Activated T-cell treated with anti-CD3 and anti-CD28 coated beads for 4 hours (primary cell): ENCODE measurements around the gene LIX1.
"Not testable (repeated sequence)": the region's sequence is repeated elsewhere in the genome, so short reads cannot be mapped to it uniquely, and the experiment has no call there.

ENCODE experiments used
- DNase-seq: peaks from one replicate; pipeline ENCODE4 v3.0.0-alpha.2; 2020

Gene LIX1

GRCh38 chr5:97098922-97099321 is 43.5 kb downstream of the LIX1 start:
- DNase-seq, result no peak

GRCh38 chr5:97097326-97098230 is 44.8 kb downstream of the LIX1 start:
- DNase-seq, result no peak

- DNase-seq, result no peak
Measured at GRCh38 chr5:97096846-97097245, 45.6 kb downstream of the LIX1 start.

DNA sequence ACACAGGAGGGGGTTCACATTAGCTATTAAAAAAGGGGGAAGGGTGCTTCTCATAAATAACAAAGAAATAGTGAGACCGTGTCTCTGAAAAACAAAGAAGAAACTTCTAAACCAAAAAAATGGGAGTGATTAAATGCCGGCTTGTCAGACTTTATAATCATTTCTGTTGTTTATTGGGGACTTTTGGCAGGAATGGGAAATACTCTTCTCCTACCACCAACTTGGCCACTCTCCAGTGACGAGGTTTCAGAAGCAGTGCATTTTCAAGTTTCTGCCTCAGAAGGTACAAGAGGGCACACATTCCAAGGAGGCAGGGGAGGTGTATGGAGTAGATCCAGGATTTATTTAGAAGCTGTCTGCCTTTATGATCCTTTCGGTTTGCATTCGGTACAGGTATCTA is 46.2 kb downstream of the LIX1 start:
- no peak for DNase-seq

DNA sequence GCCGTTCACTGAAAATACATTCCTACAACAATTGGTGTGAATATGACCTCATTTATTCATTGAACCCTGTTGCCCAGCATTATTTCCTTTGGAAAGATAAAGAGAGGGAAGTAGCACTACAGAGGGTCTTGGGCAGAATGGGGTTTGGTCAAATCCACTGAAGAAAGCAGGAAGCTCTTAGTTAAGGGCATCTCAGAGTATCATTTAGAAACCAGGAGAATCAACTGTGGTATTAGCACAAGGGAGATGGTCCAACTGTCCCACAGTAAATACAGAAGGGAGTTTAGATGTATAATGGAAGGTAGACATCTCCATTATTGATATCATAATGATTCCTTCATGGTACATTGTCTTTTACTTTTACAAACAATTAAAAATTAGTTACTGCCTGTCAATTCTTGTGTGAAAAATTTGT is 47.1 kb downstream of the LIX1 start:
- no peak for DNase-seq

DNA sequence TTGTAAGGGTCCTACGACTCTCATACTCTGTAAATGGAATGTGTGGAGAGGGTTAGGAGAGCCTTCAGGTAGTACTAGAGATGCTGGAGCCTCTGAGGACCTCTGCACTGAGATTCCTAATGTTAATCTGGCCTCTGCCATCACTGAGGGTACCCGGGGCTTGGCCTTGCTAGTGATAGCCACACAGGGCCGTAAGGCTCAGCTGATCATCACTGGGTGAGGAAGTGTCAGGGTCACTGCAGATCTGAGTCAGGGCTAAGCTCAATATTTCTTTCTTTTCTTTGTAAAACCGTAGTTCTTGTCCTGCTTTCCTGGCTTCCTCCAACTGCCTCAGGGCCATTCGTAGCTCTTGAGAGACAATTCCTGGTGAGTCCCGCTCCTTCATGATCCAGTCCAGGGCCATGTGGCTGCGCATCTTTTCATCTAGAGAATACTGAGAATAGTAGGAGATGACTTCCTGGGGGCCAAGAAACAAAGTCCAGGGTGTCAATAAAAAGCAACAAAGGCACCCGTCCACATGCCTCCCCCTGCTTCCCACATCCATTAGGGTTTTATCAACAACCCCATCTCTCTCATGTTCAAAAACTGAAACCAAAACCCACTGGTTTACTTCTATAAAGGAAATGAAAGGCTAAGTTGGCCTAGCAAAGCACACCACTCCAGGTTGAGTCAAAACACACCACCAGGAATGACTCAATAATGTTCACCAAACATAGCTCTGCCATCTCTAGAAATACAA is 47.7 kb downstream of the LIX1 start:
- DNase-seq, result no peak

DNA sequence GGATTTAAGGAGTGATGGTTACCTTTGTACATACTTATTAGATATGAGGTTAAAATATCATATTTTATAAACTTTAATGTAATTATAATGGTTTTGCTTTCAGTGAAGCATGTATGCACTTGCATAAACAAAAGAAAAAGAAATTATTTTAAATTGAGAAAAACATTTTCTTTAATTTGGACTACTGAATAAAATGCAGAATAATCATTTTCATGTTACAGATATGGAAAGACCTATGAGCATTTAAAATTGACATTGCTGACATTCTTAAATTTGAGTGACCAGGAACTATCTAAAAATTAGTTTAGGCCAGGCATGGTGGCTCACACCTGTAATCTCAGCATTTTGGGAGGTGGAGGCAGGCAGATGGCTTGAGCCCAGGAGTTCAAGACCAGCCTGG is 49.2 kb downstream of the LIX1 start:
- DNase-seq, result no peak

GRCh38 chr5:97090944-97091343 is 51.5 kb downstream of the LIX1 start:
- no peak for DNase-seq

DNA sequence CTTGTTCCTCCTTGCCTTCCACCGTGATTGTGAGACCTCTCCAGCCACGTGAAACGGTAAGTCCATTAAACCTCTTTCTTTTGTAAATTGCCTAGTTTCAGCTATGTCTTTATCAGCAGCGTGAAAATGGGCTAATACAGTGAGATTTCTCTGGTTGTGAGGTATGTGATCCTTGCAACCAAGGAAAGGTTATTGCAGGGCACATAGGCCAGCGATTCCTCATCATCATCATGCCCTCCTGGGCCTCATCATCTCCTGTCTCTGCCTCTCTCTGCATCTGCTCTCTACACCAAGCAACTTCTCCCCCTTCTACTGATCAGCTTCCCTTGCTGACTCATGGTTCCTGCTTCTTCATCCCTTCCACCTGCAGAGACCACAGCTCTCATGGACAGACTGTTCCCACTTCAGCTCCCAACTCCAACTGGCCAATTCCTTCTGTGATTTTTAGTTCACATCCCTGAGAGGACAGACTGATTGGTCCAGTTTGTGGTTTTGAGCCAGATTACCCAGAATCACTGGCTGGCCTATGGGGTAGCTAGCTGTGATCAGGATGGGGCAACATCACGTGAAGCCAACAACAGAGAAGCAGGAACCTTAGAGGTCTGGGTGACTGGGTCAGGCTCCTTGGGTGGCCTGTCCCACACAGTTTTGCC is 53.1 kb downstream of the LIX1 start:
- DNase-seq, result no peak

GRCh38 chr5:97088774-97089148 is 53.6 kb downstream of the LIX1 start:
- no peak for DNase-seq

DNA sequence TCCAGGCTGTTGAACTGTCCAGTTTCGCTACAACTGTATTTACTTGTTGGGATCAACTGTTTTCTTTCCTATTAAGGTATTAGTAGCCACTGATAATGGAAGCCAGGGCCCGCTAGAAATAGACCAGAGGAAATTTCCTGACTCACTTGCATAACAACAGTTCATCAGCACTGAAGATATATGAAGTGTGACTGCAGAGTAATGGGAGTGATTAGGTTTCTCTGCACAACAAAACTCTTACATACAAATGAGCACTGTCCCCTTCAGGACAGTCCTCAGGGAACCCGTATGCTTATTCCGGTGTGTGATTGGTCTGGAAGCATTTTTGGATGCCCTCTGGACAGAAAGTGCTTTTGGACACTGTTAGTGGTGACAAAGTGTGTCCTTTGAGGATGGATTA is 55.3 kb downstream of the LIX1 start:
- DNase-seq, result no peak

DNA sequence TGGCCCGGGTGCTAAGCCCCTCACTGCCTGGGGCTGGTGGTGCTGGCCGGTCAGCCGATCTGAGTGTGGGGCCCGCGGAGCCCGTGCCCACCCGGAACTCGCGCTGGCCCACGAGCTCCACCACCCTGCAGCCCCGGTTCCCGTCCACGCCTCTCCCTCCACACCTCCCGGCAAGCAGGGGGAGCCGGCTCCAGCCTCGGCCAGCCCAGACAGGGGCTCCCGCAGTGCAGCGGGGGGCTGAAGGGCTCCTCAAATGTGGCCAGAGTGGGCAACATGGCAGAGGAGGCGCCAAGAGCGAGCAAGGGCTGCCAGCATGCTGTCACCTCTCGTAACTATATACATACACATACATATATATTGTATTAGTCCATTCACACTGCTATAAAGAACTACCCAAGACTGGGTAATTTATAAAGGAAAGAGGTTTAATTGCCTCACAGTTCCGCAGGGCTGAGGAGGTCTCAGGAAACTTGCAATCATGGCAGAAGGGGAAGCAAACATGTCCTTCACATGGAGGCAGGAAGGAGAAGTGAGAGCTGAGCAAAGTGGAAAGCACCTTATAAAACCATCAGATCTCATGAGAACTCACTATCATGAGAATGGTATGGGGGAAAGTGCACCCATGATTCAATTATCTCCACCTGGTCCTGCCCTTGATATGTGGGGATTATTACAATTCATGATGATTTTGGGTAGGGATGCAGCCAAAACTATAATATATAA is 56.8 kb downstream of the LIX1 start:
- DNase-seq, result no peak

DNA sequence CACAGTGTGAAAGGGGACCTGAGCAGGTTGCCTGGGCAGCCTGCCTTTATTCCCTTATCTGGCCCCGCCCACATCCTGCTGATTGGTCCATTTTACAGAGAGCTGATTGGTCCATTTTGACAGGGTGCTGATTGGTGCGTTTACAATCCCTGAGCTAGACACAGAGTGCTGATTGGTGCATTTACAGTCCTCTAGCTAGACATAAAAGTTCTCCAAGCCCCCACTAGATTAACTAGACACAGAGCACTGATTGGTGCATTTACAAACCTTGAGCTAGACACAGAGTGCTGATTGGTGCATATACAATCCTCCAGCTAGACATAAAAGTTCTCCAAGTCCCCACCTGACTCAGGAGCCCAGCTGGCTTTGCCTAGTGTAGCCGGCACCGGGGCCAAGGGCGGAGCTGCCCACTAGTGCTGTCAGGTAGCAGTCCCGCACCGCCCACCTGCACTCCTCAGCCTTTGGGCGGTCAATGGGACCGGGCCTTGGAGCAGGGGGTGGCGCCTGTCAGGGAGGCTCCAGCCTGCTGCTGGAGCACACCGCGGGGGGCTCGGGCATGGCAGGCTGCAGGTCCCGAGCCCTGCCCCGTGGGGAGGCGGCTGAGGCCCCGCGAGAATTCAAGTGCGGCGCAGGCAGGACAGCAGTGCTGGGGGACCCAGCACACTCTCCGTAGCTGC is 57.5 kb downstream of the LIX1 start:
- not testable (repeated sequence) for DNase-seq

GRCh38 chr5:97078958-97079743 is 63.3 kb downstream of the LIX1 start:
- DNase-seq, result no peak

- DNase-seq, result no peak
Measured at GRCh38 chr5:97077246-97077645, 65.2 kb downstream of the LIX1 start.

- DNase-seq, result no peak
Measured at GRCh38 chr5:97076098-97076497, 66.3 kb downstream of the LIX1 start.

DNA sequence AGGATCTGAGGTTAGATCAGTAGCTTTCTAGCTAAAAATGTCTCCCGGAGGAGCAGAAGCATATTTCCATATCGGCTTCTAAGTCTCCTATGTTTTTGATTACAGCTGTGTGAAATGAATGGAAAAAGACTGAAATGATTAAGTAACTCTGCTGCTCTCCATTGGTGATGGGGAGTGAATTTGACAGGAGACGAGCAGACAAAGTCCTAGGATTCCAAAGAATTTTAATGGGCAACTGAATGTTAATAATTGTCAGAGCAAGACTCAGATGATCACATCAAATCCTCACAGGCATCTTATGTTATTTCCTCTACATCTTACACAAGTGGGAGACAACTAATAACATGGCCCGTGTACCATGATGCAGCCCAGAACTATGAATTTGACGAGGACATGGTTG is 66.8 kb downstream of the LIX1 start:
- no peak for DNase-seq

GRCh38 chr5:97074859-97075489 is 67.4 kb downstream of the LIX1 start:
- no peak for DNase-seq

GRCh38 chr5:97073420-97073819 is 69.0 kb downstream of the LIX1 start:
- no peak for DNase-seq

- DNase-seq, result no peak
Measured at GRCh38 chr5:97072696-97073095, 69.7 kb downstream of the LIX1 start.

- no peak for DNase-seq
Measured at GRCh38 chr5:97071993-97072392, 70.4 kb downstream of the LIX1 start.
